ENCODE measurements around the gene RAB4A. TPM values are rescaled to one million over a fixed set of nuclear protein-coding genes. Genes with fewer than 3 reads are reported as not detected.

RAB4A gene
- total and polyA plus RNA-seq, 10 of the 15 experiments (the other 5 are each of a cell fraction or from before 2014, with no cell fraction given), result 4.0 to 35.8 (median 17.7) TPM

DNA sequence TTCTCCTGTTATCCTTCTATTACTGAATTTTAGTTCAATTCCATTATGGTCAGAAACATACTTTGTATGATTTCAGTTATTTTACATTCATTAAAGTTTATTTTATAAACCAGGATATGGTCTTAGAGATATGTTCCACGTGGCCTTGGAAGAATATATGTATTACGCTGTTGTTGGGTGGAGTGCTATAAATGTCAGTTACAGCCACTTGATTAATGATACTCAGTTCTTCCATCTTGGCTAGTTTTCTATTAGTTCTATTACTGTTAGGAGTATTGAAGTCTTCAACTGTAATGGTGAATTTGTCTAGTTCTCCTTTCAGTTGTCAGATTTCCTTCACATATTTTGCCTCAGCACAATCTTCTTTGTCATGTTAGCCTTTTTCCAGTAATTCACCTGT lies 45.3 kb downstream of the RAB4A start (continued):
- TF ChIP-seq STAT3 (IDR thresholded peaks at IDR 0.05; ENCODE audit: low read depth, low read length), result no peak
- no peak for TF ChIP-seq CREB1 (IDR thresholded peaks at IDR 0.05; ENCODE audit: low read depth)
- TF ChIP-seq CEBPB (IDR thresholded peaks at IDR 0.05; ENCODE audit: borderline replicate concordance in 1 of 2, low read depth in 2 of 2, low read length in 2 of 2), result no peak

- Histone ChIP-seq H4K20me1 (ENCODE audit: control insufficient read depth, insufficient read depth) (no peaks in the 10 kb centered on the region), H3K4me2 (ENCODE audit: control insufficient read depth, insufficient read depth) (no peak overlapping the region), H3K4me3 (no peak overlapping the region), H3K79me2 (ENCODE audit: control insufficient read depth, insufficient read depth, low read length) (no peaks in the 10 kb centered on the region), H3K27me3 (replicated peaks in 1 of 2; ENCODE audit: control insufficient read depth in 2 of 2, insufficient read depth in 2 of 2, low read length in 1 of 2) (no peaks in the 10 kb centered on the region), H3K27ac (ENCODE audit: control insufficient read depth, insufficient read depth) (no peak overlapping the region), H3K9ac (ENCODE audit: control insufficient read depth, insufficient read depth, low read length) (no peak overlapping the region), H3K4me1 (ENCODE audit: control insufficient read depth, insufficient read depth, low read length) (no peaks in the 10 kb centered on the region), H2AFZ (ENCODE audit: control insufficient read depth, low read depth, low read length) (no peak overlapping the region), H3K36me3 (ENCODE audit: control insufficient read depth in 2 of 2, insufficient read depth in 2 of 2, low read length in 1 of 2) (no peaks in the 10 kb centered on the region), H3K9me3 (replicated peaks; ENCODE audit: control insufficient read depth, insufficient read depth, low read length) (no peaks in the 10 kb centered on the region)
- FAIRE-seq, result no peak
- POLR2A ChIA-PET, result no interaction called here
- TF ChIP-seq, protein P1, sequence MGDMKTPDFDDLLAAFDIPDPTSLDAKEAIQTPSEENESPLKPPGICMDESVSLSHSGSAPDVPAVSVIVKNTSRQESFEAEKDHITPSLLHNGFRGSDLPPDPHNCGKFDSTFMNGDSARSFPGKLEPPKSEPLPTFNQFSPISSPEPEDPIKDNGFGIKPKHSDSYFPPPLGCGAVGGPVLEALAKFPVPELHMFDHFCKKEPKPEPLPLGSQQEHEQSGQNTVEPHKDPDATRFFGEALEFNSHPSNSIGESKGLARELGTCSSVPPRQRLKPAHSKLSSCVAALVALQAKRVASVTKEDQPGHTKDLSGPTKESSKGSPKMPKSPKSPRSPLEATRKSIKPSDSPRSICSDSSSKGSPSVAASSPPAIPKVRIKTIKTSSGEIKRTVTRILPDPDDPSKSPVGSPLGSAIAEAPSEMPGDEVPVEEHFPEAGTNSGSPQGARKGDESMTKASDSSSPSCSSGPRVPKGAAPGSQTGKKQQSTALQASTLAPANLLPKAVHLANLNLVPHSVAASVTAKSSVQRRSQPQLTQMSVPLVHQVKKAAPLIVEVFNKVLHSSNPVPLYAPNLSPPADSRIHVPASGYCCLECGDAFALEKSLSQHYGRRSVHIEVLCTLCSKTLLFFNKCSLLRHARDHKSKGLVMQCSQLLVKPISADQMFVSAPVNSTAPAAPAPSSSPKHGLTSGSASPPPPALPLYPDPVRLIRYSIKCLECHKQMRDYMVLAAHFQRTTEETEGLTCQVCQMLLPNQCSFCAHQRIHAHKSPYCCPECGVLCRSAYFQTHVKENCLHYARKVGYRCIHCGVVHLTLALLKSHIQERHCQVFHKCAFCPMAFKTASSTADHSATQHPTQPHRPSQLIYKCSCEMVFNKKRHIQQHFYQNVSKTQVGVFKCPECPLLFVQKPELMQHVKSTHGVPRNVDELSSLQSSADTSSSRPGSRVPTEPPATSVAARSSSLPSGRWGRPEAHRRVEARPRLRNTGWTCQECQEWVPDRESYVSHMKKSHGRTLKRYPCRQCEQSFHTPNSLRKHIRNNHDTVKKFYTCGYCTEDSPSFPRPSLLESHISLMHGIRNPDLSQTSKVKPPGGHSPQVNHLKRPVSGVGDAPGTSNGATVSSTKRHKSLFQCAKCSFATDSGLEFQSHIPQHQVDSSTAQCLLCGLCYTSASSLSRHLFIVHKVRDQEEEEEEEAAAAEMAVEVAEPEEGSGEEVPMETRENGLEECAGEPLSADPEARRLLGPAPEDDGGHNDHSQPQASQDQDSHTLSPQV (IDR thresholded peaks at IDR 0.05), result no peak
- TF ChIP-seq BCL3 (IDR thresholded peaks at IDR 0.05; ENCODE audit: borderline replicate concordance, insufficient read depth, low read depth, low read length, poor library complexity, severe bottlenecking) (no peak), TARDBP (IDR thresholded peaks at IDR 0.05; ENCODE audit: borderline replicate concordance) (no peak), EGR1 (IDR thresholded peaks at IDR 0.05; ENCODE audit: borderline replicate concordance in 1 of 2, low read depth in 2 of 2, low read length in 2 of 2) (no peak), SMAD5 (IDR thresholded peaks at IDR 0.05; ENCODE audit: low read depth) (no peak), RCOR1 (conservative IDR thresholded peaks at IDR 0.05; ENCODE audit: low read depth, low read length) (no peak), IRF4 (IDR thresholded peaks at IDR 0.05; ENCODE audit: low read depth, low read length) (no peak), STAT3 (IDR thresholded peaks at IDR 0.05; ENCODE audit: low read depth, low read length) (no peak), SMC3 (IDR thresholded peaks at IDR 0.05; ENCODE audit: borderline replicate concordance, low read length) (no peak)
- TF ChIP-seq, protein P2, sequence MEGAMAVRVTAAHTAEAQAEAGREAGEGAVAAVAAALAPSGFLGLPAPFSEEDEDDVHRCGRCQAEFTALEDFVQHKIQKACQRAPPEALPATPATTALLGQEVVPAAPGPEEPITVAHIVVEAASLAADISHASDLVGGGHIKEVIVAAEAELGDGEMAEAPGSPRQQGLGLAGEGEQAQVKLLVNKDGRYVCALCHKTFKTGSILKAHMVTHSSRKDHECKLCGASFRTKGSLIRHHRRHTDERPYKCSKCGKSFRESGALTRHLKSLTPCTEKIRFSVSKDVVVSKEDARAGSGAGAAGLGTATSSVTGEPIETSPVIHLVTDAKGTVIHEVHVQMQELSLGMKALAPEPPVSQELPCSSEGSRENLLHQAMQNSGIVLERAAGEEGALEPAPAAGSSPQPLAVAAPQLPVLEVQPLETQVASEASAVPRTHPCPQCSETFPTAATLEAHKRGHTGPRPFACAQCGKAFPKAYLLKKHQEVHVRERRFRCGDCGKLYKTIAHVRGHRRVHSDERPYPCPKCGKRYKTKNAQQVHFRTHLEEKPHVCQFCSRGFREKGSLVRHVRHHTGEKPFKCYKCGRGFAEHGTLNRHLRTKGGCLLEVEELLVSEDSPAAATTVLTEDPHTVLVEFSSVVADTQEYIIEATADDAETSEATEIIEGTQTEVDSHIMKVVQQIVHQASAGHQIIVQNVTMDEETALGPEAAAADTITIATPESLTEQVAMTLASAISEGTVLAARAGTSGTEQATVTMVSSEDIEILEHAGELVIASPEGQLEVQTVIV (IDR thresholded peaks at IDR 0.05; ENCODE audit: borderline replicate concordance, partially characterized antibody), result no peak
- intact Hi-C loops (cut with micrococcal nuclease; ENCODE audit: unreplicated experiment) (no loop called here), in situ Hi-C loops (cut with MboI) (no loop called here)
- no TSS peak for BruUV-seq (replicated peaks)
- RAD21 ChIA-PET (ENCODE audit: unreplicated experiment), result no interaction called here
- SMC1A ChIA-PET (ENCODE audit: uncharacterized antibody, unreplicated experiment), result no interaction called here
- 79% methylated on average over 4 of the region's 4 CpGs for WGBS (ENCODE audit: insufficient coverage, insufficient replicate concordance, low lambda C conversion rate, missing lambda C conversion rate)
- CTCF ChIA-PET, result no interaction called here
- ATAC-seq, result no peak
- no peak for DNase-seq (ENCODE audit: low read depth, low spot score)
Measured at GRCh38 chr1:229318056-229318455, 47.1 kb downstream of the RAB4A start.
